OCI-M1 (cell line): ENCODE measurements around the gene NGEF.
"Not testable (repeated sequence)": the region's sequence is repeated elsewhere in the genome, so short reads cannot be mapped to it uniquely, and the experiment has no call there.

ENCODE experiments used
- DNase-seq: peaks from one replicate; lab custom pipeline; 2025; lab: John Stamatoyannopoulos, UW

Gene NGEF

DNA sequence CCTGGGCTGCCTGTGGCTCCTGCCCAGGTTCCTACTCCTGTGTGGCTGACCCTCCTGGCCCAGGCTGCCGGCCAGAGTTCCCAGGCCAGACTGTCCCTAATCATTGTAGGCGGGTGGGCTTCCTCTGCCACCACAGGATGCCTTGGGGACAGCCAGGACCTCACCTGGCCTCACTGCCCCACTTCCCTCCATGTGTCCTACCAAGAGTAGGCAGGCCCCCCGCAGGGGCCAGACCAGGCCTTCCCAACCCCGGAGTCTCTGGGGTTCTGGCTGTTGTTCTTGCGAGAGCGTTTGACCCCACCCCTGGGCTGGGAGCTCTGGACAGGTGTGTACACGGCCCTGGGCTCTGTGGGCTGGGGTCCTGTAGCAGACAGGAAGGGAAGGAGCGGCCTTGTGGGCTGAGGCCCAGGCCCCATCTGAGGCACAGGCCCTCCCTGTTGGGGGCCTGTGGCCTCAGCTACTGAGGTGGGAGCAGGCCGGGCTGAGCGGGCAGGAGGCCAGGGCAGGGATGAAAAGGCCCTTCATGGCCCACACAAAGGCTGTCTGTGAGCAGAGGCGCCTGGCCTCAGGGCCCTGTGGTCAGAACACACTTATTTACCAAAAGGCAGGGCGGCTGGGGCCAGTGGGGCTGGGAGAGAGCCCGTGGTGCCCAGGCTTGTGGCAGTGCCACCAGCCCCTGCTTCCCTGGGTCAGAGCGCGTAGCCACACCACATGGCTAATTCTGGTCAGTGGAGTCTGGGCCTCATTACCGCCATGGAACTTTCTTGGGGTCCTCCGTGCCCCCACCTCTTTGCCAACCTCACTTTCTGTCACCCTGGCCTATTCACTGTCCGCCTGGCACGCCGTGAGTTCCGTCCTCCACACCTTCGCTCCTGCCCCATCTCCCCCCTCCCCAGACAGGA is 141.0 kb downstream of the NGEF start:
- DNase-seq, result no peak

DNA sequence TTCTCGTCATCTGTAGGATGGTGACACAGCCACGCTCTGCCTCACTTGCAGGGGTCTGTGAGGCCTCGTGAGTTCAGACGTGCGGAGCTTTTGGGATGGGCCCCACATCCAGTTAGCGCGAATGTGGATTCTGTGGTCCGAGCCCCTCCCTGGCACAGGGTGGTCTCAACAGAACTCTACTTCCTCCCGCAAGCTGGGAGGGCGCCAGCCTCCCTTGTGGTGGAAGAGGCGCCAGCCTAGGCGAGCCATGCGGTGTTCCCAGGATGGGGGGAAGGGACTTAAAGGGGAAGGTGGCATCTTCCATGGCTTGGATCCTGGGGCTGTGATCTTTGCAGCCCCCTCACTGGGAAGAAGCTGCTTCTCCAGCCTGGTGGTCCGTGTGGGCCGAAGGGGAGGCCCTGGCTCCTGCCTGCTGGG is 141.6 kb downstream of the NGEF start:
- no peak for DNase-seq

DNA sequence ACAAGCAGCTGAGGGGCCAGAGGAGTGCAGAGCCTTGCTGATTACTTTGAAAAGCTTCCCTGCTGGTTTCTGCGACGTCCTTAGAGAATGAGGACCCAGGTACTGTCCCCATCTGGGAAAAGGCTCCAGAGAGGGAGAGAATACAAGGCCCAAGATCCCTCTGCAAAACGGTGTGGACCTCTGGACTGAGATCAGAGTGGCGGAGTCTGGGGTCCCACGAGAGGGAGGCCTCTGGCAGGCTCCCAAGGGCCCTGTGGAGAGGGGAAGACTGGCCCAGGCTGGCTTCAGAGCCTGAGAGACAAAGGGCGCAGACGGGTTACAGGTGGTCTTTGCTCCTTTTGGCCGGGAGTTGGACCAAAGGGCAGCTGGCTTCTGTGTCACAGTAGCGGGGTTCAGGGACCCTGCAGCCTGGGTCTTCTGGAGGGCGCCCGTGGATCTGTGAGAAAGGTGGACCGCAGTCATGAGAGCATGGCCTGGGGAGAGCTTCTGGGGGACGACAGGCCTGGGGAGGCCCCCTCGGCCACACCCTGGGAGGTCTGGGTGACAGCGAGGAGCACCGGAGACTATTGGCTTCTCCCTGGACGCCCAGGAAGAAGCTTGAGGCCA is 142.2 kb downstream of the NGEF start:
- DNase-seq, result no peak

DNA sequence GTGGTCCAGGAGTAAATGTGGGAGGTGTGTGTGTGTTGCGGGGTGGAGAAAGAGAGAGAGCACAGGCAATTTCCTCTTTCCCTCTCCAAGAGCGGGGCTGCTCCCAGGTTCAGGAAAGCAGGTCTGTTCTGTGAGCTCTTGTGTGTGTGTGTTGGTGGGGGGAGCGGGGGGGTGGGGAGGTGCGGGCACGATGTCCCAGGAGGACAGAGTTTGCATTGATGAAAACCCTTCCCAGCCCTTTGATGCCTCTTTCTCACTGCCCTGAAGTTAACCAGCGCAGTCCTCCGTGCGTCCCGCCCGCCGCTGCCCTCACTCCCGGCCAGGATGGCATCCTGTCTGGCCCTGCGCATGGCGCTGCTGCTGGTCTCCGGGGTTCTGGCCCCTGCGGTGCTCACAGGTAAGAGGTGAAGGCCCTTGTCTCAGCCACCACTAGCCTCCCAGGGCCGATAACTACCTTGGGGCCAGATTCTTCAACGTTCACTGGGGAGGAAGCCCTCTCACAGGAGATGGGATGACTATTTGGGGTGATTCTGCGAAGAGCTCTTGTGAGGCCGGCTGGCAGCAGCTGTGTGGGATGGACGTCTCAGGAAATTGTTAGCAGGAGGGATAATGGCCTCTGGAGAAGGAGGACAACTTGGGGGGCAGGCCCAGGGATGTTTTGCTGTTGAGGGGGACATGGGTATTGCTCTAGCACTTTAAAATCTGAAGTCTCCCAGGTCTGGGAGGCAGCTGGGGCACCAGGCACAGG is 142.9 kb downstream of the NGEF start, which contains the start of gene SNORC:
Gene SNORC, plus strand, starts transcription at position 247 of the 748 bp plus-strand sequence. Its CDS starts 78 bp downstream, at position 325.
- DNase-seq, result no peak

DNA sequence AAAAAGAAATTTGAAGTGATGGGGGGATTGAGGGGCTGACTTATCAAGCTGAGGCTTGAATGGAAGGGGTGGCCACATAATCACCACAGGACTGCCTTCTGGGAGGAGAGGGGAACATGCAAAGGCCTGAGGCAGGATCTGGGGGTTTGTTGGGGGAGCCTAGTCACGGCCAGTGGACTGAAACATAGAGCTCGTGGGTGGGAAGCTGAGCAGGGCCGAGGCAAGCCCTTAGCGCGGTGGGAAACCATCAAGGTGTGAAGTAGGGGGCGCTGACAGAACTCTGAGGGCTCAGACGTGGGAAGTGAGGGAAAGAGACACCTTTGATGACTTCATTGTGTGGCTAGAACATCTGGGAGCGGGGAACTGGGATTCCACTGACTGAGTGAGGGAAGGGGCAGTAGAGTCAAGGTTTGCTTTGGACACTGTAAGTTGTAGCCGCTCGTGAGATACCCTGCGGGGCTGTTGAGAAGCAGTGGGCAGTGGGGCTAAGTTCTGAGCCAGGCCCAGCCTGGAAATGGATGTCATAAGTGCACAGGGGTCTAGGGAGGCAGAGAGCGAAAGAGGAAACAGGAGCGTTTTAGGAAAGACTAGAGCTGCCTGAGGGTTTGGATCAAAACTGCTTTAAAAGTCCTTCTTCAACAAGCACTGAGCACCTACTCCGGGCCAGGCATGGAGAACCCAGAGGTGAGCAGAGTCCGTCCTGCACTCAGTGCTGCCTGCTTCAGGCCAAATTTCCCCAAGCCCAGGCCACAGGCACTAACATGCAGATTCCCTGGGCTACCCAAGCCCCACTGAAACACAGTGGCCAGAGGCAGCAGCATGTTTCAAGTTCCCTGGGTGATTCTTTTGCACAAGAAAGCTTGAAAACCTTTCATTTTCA is 143.7 kb downstream of the NGEF start:
- DNase-seq, result no peak

DNA sequence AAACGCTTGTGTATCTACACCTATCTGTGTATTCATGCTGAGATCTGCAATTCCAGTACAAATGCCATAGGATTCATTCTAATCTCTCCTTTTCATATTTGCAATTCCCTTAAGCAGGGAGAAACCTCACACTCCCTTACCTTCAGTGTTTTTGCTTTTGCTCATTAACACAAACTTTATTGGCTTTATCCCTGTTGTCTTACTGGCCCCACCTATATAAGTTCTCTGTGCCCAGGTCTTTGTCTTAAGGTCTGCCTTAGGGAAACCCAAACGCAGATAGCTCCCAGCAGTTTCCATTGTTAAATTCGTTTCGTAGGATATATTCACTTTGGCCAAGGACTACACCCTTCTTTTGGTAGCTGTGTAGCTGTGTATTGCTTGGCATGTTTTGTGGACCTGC is 147.0 kb downstream of the NGEF start:
- DNase-seq, result no peak

DNA sequence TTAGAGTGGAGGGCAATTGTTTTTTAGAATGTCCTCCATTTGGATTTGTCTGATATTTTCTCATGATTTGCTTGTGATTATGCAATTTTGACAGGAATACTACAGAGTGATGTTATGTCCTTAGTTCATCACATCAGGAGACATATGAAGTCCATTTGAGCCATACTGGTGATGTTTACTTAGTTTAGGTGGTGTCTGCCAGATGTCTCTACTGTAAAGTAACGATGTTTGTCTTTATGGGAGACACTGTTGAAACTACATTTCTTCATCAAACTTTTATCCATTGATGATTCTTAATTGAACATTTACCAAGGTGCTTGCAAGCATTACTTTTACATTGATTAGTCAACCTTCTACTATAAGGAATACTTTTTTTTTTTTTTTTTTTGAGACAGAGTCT is 147.9 kb downstream of the NGEF start:
- DNase-seq, result no peak

DNA sequence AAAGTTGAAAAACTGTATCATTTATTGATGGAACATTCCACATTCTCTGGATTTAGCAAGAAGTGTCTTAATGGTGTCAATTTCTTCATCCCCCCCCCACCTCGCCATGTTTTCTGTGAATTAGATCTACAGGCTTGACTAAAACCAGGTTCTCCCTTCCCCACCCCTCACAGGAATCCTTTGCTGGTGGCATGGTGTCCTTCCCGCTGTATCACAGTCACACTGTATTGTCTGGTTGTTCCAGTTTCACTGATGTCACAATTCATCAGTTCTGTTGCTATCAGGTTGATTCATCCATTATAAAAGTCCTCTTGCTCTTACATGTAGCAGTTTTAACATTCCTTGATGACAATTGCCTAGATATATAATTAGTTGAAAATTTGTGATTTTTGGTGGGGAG is 149.1 kb downstream of the NGEF start:
- no peak for DNase-seq

DNA sequence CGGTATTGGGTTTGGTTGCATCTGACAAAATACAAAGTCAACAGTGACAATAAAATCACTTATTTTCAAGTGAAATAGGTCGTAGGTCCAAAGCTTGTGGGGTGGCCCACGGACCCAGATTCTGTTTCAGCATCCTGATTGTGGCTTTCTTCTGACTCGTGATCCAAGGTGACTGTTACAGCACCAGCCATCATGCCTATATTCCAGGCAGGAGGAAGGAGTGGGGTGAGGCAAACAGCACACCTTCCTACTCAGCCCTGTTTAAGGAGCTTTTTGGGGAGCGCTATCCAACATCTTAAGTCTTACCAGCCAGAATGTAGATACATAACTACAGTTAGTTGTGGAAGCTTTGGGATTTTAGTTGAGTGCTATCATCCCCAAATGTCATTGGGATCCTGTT is 151.7 kb downstream of the NGEF start:
- DNase-seq, result no peak

DNA sequence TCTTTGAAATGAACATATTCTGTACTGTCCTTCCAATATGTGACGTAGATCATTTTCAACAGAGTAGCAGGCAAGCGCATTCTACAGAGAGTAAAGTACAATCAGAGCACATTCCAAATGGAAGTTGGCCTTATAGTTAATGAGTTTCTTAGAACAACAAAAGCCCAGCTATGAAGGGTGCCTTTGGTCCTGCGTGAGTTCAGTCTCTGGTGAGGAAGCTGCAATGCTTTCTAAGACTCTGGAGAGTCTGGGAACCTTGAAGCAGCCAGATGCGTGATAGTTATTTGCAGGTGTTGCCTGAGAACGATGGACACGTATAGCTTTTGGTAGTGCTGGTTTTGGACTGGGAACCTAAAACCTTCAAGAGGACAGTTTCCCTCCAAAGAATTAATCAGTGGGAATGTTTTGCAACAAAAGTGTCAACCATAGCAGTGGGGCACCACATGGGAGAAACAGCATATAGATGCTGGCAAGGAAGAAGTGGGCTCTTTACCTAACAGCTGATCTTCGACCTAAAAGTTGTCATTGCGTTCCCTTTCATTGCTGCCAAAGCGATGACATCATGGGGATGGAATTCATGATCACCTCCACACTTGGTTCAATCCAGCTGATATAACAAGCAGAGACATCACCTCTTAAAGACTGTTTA is 152.3 kb downstream of the NGEF start:
- DNase-seq, result no peak

DNA sequence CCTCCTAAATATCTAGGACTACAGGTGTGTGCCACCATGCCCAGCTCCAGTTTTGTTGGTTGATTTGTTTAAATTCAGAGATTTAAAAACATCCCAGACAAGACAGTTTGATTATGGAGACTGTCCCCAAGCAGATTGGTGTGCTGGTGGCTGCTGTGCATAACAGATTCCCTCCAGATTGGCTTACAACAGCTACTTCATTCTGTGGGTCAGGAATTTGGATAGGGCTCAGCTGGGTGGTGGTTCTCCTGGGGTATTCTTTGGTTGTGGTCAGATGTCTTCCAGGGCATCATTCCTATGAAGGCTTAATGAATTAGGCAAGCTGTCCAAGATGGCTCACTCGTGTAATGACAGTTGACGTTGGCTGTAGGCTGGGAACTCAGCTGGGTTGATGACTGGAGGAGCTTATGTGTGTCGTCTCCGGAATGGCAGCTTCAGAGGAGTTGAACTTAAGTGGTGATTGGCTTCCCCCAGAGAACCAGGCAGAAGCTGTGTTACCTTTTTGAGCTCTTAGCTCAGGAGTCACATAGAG is 153.6 kb downstream of the NGEF start:
- DNase-seq, result no peak

DNA sequence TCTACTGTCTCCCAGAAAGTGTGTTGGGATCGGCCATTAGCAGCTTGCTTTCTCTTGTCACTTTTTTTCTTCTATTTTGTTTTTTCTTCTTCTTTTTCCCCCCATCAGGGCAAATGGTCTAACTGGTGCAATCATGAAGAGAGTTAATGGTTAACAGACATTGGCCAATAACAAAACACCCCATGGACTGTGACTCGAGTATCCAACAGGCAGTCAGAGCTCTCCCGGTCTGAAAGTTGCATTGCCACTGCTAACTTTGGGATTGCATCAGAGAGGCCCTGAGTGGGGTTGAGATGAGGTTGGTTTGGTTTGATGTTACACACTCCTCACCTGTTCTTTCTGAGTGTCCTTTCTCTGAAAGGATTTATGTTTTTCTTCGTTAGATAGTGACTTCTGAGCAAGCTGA is 155.9 kb downstream of the NGEF start:
- DNase-seq, result no peak

DNA sequence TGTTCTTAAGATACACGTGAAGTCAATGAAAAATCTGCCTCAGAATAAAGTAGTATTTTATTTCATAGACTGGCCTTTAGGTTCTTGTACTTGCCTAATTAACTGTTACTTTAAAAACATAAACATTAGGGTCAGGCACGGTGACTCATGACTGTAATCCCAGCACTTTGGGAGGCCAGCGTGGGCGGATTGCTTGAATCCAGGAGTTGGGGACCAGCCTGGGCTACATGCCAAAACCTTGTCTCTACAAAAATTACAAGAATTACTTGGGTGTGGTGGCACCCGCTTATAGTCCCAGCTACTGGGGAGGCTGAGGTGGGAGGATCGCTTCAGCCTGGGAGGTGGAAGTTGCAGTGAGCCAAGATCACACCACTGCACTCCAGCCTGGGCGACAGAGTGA is 159.0 kb downstream of the NGEF start:
- DNase-seq, result no peak

DNA sequence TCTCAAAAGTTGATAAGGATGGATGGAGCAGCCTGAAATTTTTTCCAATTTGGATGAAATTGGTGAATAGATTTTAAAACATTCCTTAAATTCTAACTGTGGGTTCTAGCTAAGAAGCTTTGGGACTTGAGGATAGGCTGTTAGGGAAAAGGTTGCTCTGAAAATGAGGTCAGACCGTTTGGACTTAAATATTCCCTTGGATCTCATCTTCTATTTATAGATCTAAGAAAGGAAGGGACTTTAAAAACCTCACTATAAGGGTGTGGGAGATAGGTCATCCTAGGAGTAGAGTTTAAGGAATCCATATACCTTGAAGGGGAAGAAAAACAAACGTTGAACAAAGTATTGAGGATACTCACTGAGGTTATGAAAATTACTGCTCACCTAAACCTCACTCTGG is 160.4 kb downstream of the NGEF start:
- no peak for DNase-seq

DNA sequence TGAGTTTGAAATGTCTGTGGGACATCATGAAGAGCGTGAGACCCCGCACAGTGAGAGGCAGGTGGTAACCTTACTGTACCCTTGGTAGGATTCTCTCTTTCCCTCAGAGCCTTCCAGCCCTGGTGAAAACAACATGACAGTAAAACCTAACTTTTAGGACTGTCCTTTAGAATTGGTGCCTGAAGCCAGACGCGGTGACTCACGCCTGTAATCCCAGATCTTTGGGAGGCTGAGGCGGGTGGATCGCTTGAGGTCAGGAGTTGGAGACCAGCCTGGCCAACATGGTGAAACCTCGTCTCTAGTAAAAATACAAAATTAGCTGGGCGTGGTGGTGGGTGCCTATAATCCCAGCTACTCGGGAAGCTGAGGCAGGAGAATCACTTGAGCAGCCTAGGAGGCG is 161.0 kb downstream of the NGEF start:
- not testable (repeated sequence) for DNase-seq

DNA sequence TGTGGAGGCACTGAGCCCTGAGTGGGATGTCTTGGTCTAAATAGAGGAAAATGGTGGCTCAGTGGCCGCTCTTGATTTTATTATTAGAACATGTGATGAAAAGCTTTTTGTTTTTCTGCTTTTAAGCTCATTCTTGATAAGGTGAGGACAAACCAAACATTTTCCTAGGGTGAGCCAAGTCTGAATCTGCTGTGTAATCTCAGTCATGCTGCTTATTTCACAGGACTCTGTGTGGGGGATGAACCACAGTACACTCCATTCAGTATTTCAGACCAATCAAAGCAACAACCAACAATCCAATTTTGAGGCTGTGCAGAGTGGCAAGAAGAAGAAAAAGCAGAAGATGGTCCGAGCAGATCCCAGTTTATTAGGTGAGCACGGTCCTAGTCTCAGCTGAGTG is 163.0 kb downstream of the NGEF start:
- DNase-seq, result no peak

DNA sequence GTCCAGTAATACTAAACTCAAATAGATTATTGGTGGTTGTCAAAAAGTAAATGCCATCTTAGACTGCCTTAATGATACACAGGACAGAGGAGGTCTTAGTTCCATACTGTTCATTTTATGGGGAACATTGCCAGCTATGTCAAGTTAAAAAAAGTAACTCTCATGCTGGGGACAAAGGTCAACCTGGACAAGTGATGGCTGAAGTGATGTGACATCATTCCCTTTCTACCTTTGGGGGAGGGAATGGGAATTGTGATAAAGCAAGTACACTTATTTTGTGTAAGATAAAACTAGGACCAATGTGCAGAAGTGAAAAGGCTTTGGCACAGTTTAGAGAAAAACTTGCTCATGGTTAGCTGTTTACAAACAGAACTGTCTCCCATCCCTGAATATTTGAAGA is 167.0 kb downstream of the NGEF start:
- no peak for DNase-seq

DNA sequence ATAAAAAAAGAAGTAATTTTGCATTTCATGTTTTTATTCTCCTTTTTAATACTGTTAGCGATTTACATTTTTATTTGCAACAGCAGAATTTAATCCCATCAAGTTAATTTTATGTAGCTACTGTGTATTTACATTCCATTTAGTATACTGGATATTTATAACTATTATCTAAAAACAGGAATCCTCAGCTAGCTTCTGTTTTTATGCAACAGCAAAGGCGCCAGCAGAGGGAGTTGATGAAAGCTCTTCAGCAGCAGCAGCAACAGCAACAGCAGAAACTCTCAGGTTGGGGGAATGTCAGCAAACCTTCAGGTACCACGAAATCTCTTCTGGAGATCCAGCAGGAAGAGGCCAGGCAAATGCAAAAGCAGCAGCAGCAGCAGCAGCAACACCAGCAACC is 169.2 kb downstream of the NGEF start:
- DNase-seq, result no peak

DNA sequence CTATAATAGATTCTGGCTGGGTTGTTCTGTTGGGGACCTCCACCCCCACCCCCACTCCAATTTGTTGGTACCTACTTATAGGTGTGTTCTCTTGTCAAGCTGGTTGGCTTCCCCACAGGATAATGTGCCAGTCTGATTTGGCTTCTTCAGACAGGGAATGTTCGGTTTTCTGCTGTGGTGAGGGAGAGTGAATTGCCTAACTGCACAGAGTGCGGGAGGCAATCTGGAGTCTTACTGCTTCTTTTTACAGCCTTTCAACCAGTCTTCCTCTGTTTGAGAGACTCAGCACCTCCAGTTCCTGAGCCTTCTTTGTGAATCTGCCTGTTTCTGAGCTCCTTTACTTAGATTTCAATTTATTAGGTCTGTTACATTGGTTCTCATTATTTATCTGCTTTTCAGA is 170.4 kb downstream of the NGEF start:
- no peak for DNase-seq

DNA sequence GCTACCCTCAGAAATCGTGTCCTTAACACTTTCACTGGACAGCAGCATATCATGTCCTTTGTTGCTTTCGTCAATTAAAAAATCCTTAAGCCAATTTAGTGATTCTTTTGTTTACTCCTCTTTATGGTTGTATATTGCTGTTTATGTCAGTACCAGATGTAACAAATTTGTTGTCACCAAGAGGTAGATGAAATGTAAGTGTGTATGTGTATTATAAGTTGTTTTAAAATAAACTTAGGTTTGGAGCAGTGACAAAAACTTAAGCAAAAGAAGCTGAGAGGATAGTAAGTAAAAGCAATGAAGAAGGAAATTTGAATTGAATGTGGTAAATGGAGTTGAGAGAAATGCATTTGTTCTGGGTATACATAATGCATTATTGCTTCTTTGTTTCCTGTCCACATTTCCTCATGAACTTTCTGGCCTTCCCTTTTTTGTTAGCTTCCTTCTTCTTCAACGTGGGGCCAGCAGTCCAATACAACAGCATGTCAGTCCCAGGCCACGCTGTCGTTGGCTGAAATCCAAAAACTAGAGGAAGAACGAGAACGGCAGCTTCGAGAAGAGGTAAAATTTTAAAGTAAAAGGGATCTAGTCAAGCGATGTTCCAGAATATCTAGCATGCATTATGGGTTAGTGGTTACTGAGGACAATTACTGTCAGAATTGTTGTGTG is 173.5 kb downstream of the NGEF start:
- DNase-seq, result peak; percentile 19
